ENCODE measurements around the gene TMEM184B.

Gene TMEM184B

DNA sequence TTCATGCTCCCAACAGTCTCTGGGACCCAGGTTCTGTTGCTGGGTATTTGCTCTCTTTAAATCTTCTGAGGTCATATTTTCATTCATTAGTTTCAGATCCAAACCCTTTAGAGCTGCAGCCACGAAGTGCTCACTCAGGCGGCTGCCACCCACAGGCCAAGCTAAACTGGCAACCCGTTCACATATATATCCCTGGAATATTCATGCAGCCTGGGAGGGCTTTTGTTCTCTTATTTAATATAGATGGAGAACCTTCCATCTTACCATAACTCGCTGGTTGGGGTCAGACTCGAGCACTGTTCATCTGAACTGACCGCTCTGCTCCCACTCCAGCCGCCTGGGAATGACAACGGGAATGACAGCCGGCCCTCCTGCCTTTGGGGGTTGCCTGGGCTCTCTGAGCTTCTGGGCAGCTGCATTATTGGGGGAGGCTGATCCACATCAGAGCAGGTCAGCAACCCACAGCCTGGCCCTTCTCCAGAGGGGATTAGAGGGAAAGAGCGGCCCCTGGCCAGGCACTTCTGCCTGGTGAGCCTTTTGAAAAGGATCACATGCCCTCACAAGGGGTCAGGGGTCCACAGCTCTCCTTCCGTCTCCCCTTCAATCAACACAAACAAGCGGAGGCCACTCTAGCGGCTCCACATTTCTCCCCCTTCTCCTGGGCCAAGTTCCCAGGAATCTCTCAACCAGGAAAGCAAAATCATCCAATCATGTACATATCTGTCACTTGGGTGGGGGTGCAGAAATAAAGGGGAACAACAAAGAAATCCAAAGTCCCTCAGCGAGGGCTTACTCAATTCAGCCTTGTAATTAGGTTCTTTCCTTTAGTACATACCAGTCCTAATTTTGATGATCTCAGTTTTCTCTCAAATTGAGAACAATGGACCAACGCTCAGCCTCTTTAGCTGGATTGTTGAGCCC is 11.8 kb downstream of the TMEM184B start:
- TF ChIP-seq, protein P1, sequence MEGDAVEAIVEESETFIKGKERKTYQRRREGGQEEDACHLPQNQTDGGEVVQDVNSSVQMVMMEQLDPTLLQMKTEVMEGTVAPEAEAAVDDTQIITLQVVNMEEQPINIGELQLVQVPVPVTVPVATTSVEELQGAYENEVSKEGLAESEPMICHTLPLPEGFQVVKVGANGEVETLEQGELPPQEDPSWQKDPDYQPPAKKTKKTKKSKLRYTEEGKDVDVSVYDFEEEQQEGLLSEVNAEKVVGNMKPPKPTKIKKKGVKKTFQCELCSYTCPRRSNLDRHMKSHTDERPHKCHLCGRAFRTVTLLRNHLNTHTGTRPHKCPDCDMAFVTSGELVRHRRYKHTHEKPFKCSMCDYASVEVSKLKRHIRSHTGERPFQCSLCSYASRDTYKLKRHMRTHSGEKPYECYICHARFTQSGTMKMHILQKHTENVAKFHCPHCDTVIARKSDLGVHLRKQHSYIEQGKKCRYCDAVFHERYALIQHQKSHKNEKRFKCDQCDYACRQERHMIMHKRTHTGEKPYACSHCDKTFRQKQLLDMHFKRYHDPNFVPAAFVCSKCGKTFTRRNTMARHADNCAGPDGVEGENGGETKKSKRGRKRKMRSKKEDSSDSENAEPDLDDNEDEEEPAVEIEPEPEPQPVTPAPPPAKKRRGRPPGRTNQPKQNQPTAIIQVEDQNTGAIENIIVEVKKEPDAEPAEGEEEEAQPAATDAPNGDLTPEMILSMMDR (IDR thresholded peaks at IDR 0.05; ENCODE audit: low read depth, low read length): peak; percentile 29
- no peak overlapping the region for H3K4me3 ChIP-seq (ENCODE audit: low read depth, low read length)
- in situ Hi-C loops (cut with HindIII; ENCODE audit: low sequenced_read_pairs): no loop called here
- DNase-seq (ENCODE audit: low read depth, low spot score): peak; percentile 42

DNA sequence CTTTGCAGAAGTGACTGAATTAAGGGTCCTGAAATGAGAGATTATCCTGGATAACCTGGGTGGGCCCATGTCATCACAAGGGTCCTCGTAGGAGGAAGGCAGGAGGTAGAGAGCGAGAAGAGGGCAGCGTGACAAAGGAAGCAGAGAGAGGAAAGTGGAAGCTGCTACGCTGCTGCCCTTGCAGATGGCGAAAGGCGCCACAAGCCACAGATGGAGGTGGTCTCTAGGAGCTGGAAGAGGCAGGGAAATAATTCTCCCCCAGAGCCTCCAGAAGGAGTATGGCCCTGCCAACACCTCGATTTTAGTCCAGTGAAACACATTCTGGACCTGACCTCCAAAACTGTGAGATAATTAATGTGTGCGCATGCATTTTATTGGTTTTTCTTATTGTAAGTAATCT is 13.4 kb downstream of the TMEM184B start:
- no peak overlapping the region for H3K4me3 ChIP-seq (ENCODE audit: low read depth, low read length)
- TF ChIP-seq, protein P1 (IDR thresholded peaks at IDR 0.05; ENCODE audit: low read depth, low read length): no peak
- DNase-seq (ENCODE audit: low read depth, low spot score): no peak
- in situ Hi-C loops (cut with HindIII; ENCODE audit: low sequenced_read_pairs): no loop called here

DNA sequence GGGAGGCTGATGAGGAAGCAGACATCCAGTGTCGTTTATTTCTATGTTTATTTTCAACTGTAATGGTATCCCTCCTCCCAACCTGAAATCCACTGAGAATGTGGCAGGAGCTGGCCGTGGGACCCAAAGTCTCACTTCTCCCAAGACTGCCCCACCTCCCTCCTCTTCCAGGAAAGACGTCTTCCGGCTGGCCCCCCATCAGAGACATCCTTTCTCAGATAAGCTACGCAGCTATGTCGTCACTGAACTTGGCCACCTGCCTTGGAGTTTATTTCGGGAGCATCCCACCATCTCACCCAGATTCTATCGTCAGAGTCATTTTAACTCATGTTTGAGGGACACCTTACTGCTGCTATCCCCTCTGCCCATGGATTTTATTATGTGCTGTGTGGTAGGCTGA is 13.9 kb downstream of the TMEM184B start:
- H3K4me3 ChIP-seq (ENCODE audit: low read depth, low read length): no peak overlapping the region
- in situ Hi-C loops (cut with HindIII; ENCODE audit: low sequenced_read_pairs): no loop called here
- no peak for DNase-seq (ENCODE audit: low read depth, low spot score)
- TF ChIP-seq, protein P1 (IDR thresholded peaks at IDR 0.05; ENCODE audit: low read depth, low read length): no peak

DNA sequence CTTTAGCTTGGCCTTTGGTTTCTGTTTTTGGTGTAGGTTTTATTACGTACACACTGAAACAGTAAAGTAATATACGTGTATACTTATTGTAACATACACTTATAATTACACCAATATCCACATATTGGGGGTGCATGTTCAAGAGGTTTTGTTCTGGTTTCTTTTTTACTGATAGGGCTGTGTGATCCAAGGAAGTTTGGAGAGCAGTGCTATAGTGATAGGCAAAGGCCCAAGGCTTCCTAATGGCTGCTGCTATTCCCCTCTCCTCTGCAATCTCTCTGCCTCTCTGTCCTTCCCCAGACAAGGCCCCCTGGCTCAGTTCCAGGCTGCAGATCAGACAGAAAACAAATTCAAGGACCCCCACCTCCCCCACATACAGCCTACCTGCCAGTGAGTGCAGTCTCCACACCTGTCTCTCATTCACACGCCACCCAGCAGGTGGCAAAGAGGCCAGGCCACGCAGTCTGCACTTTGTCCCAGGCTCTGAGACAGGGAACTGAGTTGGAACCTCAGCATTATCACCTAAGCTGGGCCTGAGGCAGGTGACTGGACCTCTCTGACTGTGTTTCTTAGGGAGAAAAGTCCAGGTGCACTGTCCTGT is 15.1 kb downstream of the TMEM184B start:
- H3K4me3 ChIP-seq (ENCODE audit: low read depth, low read length): no peak overlapping the region
- TF ChIP-seq, protein P1 (IDR thresholded peaks at IDR 0.05; ENCODE audit: low read depth, low read length): no peak
- in situ Hi-C loops (cut with HindIII; ENCODE audit: low sequenced_read_pairs): no loop called here
- no peak for DNase-seq (ENCODE audit: low read depth, low spot score)

DNA sequence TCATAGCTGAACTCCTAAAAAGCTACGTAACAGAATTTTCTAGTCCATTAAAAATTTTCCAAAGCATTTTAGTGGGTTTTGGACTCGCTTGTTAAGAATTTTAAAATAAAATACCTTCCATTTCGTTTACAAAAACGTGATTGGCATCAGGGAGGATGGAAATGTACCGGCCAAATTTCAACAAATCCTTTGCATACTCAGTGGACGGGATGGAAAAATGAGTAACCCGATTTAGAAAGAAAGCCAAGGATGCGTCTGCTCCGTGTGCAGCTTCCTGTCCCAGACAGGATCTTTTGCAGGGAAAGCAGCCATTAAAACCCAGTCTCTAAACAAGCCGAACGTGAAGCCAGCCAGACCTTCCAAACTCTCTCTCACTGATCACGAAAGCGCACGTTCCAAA is 15.6 kb downstream of the TMEM184B start:
- no peak overlapping the region for H3K4me3 ChIP-seq (ENCODE audit: low read depth, low read length)
- TF ChIP-seq, protein P1 (IDR thresholded peaks at IDR 0.05; ENCODE audit: low read depth, low read length): no peak
- in situ Hi-C loops (cut with HindIII; ENCODE audit: low sequenced_read_pairs): no loop called here
- peak; percentile 65 for DNase-seq (ENCODE audit: low read depth, low spot score)

DNA sequence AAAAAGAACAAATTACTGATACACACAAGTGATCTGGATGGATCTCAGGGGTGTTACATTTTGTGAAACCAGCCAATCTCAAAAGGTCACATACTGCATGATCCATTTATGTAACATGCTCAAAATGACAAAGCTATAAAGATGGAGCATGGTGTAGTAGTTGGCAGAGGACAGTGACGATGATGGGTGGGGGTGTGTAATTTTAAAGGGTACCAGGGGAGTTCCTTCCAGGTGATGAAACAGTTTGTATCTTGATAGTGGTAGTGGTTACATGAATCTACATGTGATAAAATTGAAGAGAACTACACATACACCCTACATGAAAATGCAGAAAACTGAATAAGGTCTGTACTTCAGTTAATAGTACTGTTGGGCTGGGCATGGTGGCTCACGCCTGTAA is 17.1 kb downstream of the TMEM184B start:
- in situ Hi-C loops (cut with HindIII; ENCODE audit: low sequenced_read_pairs): no loop called here
- H3K4me3 ChIP-seq (ENCODE audit: low read depth, low read length): no peak overlapping the region
- TF ChIP-seq, protein P1 (IDR thresholded peaks at IDR 0.05; ENCODE audit: low read depth, low read length): no peak
- DNase-seq (ENCODE audit: low read depth, low spot score): no peak

Measured in astrocyte of the spinal cord (primary cell).